LNCAP (cell line): ENCODE results near the gene OR2AE1.

Experiments
- CTCF ChIP-seq: fragments of 450-650 bp; IDR thresholded peaks from 2 replicates; pipeline ENCODE4 v1.5.1; 2017; ENCODE audit warnings: mild to moderate bottlenecking

OR2AE1 gene

GRCh38 chr7:99876491-99876890 lies 342 bp downstream of the OR2AE1 start:
- TF ChIP-seq CTCF = no peak

GRCh38 chr7:99868246-99868645 lies 8.6 kb downstream of the OR2AE1 start:
- TF ChIP-seq CTCF = no peak

- no peak for TF ChIP-seq CTCF
Observed at GRCh38 chr7:99863847-99864440, 12.9 kb downstream of the OR2AE1 start.

- TF ChIP-seq CTCF = no peak
Observed at GRCh38 chr7:99860281-99861127, 16.3 kb downstream of the OR2AE1 start.

- no peak for TF ChIP-seq CTCF
Observed at GRCh38 chr7:99855236-99855635, 21.6 kb downstream of the OR2AE1 start.

- no peak for TF ChIP-seq CTCF
Observed at GRCh38 chr7:99848420-99849216, 28.2 kb downstream of the OR2AE1 start.

- TF ChIP-seq CTCF = no peak
Observed at GRCh38 chr7:99844328-99844727, 32.5 kb downstream of the OR2AE1 start.
